Parietal lobe (tissue), 1 donor: ENCODE results near the gene RGS18. TPM values are rescaled to one million over a fixed set of nuclear protein-coding genes. Genes with fewer than 3 reads are reported as not detected.

Experiments used
- total RNA-seq: library from RNA; depleted of rRNA; stranded (reverse); fragments of >200 nt; gene quantifications from one replicate; pipeline ENCODE4 v1.2.3, GENCODE V29; 2014

Gene RGS18, protein sequence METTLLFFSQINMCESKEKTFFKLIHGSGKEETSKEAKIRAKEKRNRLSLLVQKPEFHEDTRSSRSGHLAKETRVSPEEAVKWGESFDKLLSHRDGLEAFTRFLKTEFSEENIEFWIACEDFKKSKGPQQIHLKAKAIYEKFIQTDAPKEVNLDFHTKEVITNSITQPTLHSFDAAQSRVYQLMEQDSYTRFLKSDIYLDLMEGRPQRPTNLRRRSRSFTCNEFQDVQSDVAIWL
- 0.94 TPM for total RNA-seq

GRCh38 chr1:192158181-192158580, at the start of gene RGS18:
TSS of gene RGS18 (plus strand) at chr1:192158462. CDS start at chr1:192158638, 176 bp downstream.

Other genes with a start within 250 kb of the RGS18 start
- gene RGS21, start 158.5 kb downstream of the RGS18 start, total RNA-seq, result not detected